ENCODE measurements around the gene TLL2. TPM values are rescaled to one million over a fixed set of nuclear protein-coding genes. Genes with fewer than 3 reads are reported as not detected.

Gene TLL2
- total and polyA plus RNA-seq, 9 of the 15 experiments (the other 6 are each of a cell fraction or from before 2014, with no cell fraction given): 0.09 TPM; not detected in 8

DNA sequence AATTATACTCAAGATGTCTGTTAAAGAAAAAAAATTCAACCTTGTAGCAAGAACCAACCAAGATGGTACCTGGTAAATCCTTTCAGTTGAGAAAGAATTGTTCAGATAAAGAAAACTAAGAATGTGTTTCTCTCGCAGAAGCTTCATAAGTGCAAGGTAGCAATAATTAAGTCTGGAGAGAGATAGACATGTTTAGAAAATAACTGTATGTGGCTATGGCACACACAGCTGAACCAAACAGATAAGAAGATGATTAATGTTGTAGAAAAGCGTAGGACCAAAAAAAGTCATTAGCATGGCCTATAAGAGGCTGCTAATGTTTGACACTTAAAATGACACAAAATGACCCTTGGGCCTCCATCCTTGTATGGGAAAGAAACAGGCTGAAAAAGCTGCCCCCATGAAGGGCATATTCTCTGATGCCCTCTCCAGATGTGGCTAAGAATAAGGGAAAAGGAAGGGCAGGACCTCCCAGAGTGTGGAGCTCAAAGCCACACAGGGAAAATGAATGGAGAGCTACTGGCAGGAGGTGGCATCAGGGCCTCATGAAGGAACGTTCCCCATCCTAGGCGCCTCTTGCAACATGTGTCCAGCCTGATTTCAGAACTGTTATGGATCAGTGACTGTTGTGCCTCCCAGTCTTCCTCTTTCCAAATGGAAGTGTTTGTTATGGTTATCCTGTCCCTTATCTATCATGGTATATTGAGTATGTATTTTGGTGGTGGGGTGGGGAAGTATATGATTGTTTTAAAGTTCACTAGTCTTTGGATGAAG lies 30.7 kb downstream of the TLL2 start:
- no peaks in the 10 kb centered on the region for H3K79me2 ChIP-seq (ENCODE audit: control insufficient read depth, insufficient read depth, low read length)
- POLR2A ChIA-PET: interaction anchor here (0.7 kb wide), 1 partner anchor 66 kb away, joined by 3 read pairs; no protein-coding TSS in a partner anchor
- in situ Hi-C loops (cut with MboI): no loop called here
- TF ChIP-seq POLR2AphosphoS2 (IDR thresholded peaks at IDR 0.05; ENCODE audit: low read length) (no peak), CBFA2T2 (conservative IDR thresholded peaks at IDR 0.05) (peak; percentile 61), ZNF584 (CRISPR knock-in tag; IDR thresholded peaks at IDR 0.05; ENCODE audit: low read depth) (peak; percentile 99), MAFF (IDR thresholded peaks at IDR 0.05; ENCODE audit: low read length) (0 out of 2 replicates have a peak, but pooled peaks have one; percentile 19), MEIS2 (IDR thresholded peaks at IDR 0.05; ENCODE audit: partially characterized antibody) (peak; percentile 85), EP300 (IDR thresholded peaks at IDR 0.05; ENCODE audit: low read length) (peak; percentile 53; the same call in 1 of the 2 replicates), EP400 (IDR thresholded peaks at IDR 0.05) (no peak), SOX6 (IDR thresholded peaks at IDR 0.05) (peak; percentile 27; the same call in 1 of the 2 replicates), FOSL1 (tag; conservative IDR thresholded peaks at IDR 0.05) (peak; percentile 63), ZNF780A (CRISPR knock-in tag; IDR thresholded peaks at IDR 0.05) (no peak), BDP1 (IDR thresholded peaks at IDR 0.05; ENCODE audit: insufficient read depth, insufficient read length) (no peak), NCOR1 (IDR thresholded peaks at IDR 0.05) (peak; percentile 46), PML (IDR thresholded peaks at IDR 0.05; ENCODE audit: low read length) (no peak; the same call in 1 of the 2 replicates), PCBP2 (IDR thresholded peaks at IDR 0.05; ENCODE audit: low read depth, low read length, poor library complexity, severe bottlenecking) (no peak), NFIC (IDR thresholded peaks at IDR 0.05) (no peak), ZNF316 (IDR thresholded peaks at IDR 0.05) (peak; percentile 56), TAL1 (IDR thresholded peaks at IDR 0.05) (peak; percentile 80)
- TF ChIP-seq, protein P1, sequence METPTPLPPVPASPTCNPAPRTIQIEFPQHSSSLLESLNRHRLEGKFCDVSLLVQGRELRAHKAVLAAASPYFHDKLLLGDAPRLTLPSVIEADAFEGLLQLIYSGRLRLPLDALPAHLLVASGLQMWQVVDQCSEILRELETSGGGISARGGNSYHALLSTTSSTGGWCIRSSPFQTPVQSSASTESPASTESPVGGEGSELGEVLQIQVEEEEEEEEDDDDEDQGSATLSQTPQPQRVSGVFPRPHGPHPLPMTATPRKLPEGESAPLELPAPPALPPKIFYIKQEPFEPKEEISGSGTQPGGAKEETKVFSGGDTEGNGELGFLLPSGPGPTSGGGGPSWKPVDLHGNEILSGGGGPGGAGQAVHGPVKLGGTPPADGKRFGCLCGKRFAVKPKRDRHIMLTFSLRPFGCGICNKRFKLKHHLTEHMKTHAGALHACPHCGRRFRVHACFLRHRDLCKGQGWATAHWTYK (CRISPR knock-in tag; IDR thresholded peaks at IDR 0.05): no peak
- TF ChIP-seq, protein P2, sequence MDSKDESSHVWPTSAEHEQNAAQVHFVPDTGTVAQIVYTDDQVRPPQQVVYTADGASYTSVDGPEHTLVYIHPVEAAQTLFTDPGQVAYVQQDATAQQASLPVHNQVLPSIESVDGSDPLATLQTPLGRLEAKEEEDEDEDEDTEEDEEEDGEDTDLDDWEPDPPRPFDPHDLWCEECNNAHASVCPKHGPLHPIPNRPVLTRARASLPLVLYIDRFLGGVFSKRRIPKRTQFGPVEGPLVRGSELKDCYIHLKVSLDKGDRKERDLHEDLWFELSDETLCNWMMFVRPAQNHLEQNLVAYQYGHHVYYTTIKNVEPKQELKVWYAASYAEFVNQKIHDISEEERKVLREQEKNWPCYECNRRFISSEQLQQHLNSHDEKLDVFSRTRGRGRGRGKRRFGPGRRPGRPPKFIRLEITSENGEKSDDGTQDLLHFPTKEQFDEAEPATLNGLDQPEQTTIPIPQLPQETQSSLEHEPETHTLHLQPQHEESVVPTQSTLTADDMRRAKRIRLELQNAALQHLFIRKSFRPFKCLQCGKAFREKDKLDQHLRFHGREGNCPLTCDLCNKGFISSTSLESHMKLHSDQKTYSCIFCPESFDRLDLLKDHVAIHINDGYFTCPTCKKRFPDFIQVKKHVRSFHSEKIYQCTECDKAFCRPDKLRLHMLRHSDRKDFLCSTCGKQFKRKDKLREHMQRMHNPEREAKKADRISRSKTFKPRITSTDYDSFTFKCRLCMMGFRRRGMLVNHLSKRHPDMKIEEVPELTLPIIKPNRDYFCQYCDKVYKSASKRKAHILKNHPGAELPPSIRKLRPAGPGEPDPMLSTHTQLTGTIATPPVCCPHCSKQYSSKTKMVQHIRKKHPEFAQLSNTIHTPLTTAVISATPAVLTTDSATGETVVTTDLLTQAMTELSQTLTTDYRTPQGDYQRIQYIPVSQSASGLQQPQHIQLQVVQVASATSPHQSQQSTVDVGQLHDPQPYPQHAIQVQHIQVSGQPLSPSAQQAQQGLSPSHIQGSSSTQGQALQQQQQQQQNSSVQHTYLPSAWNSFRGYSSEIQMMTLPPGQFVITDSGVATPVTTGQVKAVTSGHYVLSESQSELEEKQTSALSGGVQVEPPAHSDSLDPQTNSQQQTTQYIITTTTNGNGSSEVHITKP (IDR thresholded peaks at IDR 0.05; ENCODE audit: partially characterized antibody): no peak

More for the DNA sequence above, 30.7 kb downstream of the TLL2 start:
- Histone ChIP-seq H3K27me3 (ENCODE audit: control insufficient read depth in 2 of 2, insufficient read depth in 2 of 2, low read length in 2 of 2) (peaks cover 5 to 32% of the 10 kb centered on the region in 2 experiments; a peak in 4 of 5 replicates), H3K27ac (ENCODE audit: extremely low read depth, low read depth, low read length) (no peak overlapping the region), H3K4me2 (ENCODE audit: insufficient read depth, low read length) (no peak overlapping the region), H3K9me3 (replicated peaks; ENCODE audit: control insufficient read depth, insufficient read depth, low read depth, low read length) (no peaks in the 10 kb centered on the region), H2AFZ (ENCODE audit: low read depth, low read length) (no peak overlapping the region), H4K20me1 (replicated peaks; ENCODE audit: control insufficient read depth, insufficient read depth, low read length) (0 out of 2 replicates have a peak, but pooled peaks cover 1% of the 10 kb centered on the region), H3K4me1 (replicated peaks in 1 of 2; ENCODE audit: control insufficient read depth in 2 of 2, insufficient read depth in 2 of 2, low read length in 2 of 2) (peaks cover 0 to 3% of the 10 kb centered on the region in 2 experiments; a peak in 1 of 5 replicates), H3K4me3 (no peak overlapping the region), H3K36me3 (ENCODE audit: control insufficient read depth, insufficient read depth, low read length) (no peaks in the 10 kb centered on the region), H3K9me1 (ENCODE audit: control insufficient read depth, insufficient read depth, low read length) (no peaks in the 10 kb centered on the region), H3K9ac (ENCODE audit: insufficient read depth in 1 of 2, low read depth in 2 of 2, low read length in 2 of 2) (no peak overlapping the region)
- BruUV-seq (replicated peaks): no TSS peak
- intact Hi-C loops (cut with micrococcal nuclease): no loop called here
- peak; percentile 35; the same call in 2 of the 3 replicates for ATAC-seq
- CTCF ChIA-PET (ENCODE audit: low intra/inter-chr PET ratio): no interaction called here
- WGBS (ENCODE audit: insufficient coverage, low coverage, missing lambda C conversion rate): 0% methylated on average over 3 of the region's 4 CpGs
- no peak for FAIRE-seq
- DNase-seq (ENCODE audit: extremely low read depth in 1 of 4, low spot score in 3 of 4): peak; percentile 9 to 27 (median 15)

Data from K562 (cell line).